GM12875 (cell line): Measurements from ENCODE around the gene TP53.

Experiments used
- H3K4me3 ChIP-seq: one replicate; pipeline ENCODE4 v1.5.1; 2011; ENCODE audit warnings: low read depth, low read length, control low read depth
- CTCF ChIP-seq: IDR thresholded peaks from 2 replicates; pipeline ENCODE4 v1.5.1; 2011; ENCODE audit warnings: low read depth, mild to moderate bottlenecking, control low read depth, inconsistent platforms, low read length, moderate library complexity, borderline replicate concordance; ENCODE audit not compliant: insufficient read depth

TP53 gene

GRCh38 chr17:7711051-7711755 lies 23.9 kb upstream of the TP53 start:
- TF ChIP-seq CTCF = peak; percentile 39; the same call in 1 of the 2 replicates
- no peak overlapping the region for H3K4me3 ChIP-seq

- TF ChIP-seq CTCF = no peak
- no peak overlapping the region for H3K4me3 ChIP-seq
Observed at GRCh38 chr17:7710301-7710700, 23.0 kb upstream of the TP53 start.

GRCh38 chr17:7709031-7709430 lies 21.7 kb upstream of the TP53 start:
- TF ChIP-seq CTCF = no peak
- H3K4me3 ChIP-seq = no peak overlapping the region

GRCh38 chr17:7707858-7708750 lies 20.8 kb upstream of the TP53 start:
- no peak for TF ChIP-seq CTCF
- no peak overlapping the region for H3K4me3 ChIP-seq

GRCh38 chr17:7707446-7707845 lies 20.2 kb upstream of the TP53 start:
- TF ChIP-seq CTCF = no peak
- H3K4me3 ChIP-seq = no peak overlapping the region

GRCh38 chr17:7706631-7707354 lies 19.5 kb upstream of the TP53 start:
- TF ChIP-seq CTCF = no peak

More at GRCh38 chr17:7706631-7707354, 19.5 kb upstream of the TP53 start:
- H3K4me3 ChIP-seq = no peak overlapping the region
